Activated naive CD4-positive, alpha-beta T cell treated with anti-CD3 and anti-CD28 coated beads, Interleukin-2, amount 10 ng/mL, durations not matched to agents 7 days and 5 days (primary cell): ENCODE measurements around the gene SLC35A4.
"Not testable (repeated sequence)": the region's sequence is repeated elsewhere in the genome, so short reads cannot be mapped to it uniquely, and the experiment has no call there.

Experiments used
- CTCF ChIA-PET: fragments of 350-600 bp; sonication (Branson Sonifier 250); formaldehyde crosslinking; loops from one replicate; lab custom pipeline; 2021; ENCODE audit warnings: antibody characterized with exemption; lab: Charles Lee
- DNase-seq: peaks from one replicate; pipeline ENCODE4 v3.0.0-alpha.2; 2020
- H3K27ac Mint-ChIP-seq: one replicate; pipeline ENCODE4 v1.8.0; 2021; ENCODE audit warnings: mild to moderate bottlenecking, moderate library complexity, mixed read lengths
- H3K27me3 Mint-ChIP-seq: one replicate; pipeline ENCODE4 v1.8.0; 2021; ENCODE audit warnings: mild to moderate bottlenecking, mixed read lengths
- H3K36me3 Mint-ChIP-seq: one replicate; pipeline ENCODE4 v1.8.0; 2021; ENCODE audit warnings: mixed read lengths
- H3K4me1 Mint-ChIP-seq: one replicate; pipeline ENCODE4 v1.8.0; 2021; ENCODE audit warnings: mixed read lengths
- H3K4me3 Mint-ChIP-seq: one replicate; pipeline ENCODE4 v1.8.0; 2021; ENCODE audit warnings: mild to moderate bottlenecking, moderate library complexity, mixed read lengths
- H3K9me3 Mint-ChIP-seq: one replicate; pipeline ENCODE4 v1.8.0; 2021; ENCODE audit warnings: mixed read lengths

Gene SLC35A4

DNA sequence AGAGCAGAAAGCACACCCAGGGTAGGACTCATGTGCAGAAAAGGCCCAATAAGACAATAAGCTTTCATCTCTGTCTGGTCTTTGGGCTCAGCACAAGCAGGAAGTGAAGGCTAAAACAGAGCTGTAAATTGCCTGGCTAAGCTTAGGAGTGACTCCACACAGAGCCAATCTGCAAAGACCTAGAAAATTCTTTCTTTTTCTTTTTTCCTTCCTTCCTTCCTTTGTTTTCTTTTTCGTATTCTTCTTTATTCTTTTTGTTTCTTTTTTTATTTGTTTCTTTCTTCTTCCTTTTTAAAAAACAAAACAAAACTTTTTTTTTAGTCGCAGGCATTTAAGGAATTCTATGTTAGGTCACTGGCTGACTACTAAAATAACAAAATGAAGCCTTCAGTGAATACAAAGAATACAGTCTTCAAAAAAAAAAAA lies 12.2 kb downstream of the SLC35A4 start:
- no peaks in the 10 kb centered on the region for H3K36me3 Mint-ChIP-seq
- CTCF ChIA-PET: interaction anchor here (0.6 to 1.3 kb wide), 3 partner anchors 29 to 199 kb away, joined by 3 to 5 read pairs (median 3); partner anchors contain the start of gene EIF4EBP3
- DNase-seq: no peak
- H3K4me3 Mint-ChIP-seq: no peak overlapping the region
- peaks cover 14% of the 10 kb centered on the region for H3K4me1 Mint-ChIP-seq
- peaks cover 15% of the 10 kb centered on the region for H3K27me3 Mint-ChIP-seq
- no peaks in the 10 kb centered on the region for H3K9me3 Mint-ChIP-seq
- no peak overlapping the region for H3K27ac Mint-ChIP-seq

DNA sequence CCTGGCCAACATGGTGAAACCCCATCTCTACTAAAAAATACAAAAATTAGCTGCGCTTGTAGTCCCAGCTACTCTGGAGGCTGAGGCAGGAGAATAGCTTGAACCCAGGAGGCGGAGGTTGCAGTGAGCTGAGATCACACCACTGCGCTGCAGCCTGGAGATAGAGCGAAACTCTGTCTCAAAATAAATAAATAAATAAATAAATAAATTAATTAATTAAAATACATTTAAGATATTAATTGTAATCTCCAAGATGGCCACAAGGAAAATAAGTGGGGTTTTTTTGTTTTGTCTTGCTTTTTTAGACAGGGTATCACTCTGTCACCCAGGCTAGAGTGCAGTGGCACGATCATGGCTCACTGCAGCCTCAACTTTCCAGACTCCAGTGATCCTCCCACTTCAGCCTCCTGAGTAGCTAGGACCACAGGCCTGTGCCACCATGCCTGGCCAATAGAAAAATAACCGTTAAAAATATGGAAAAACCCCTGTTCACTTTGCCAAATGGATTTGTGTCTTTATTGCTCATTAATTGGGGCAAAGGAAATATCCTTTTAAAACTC lies 14.6 kb downstream of the SLC35A4 start:
- CTCF ChIA-PET, H3K4me3 Mint-ChIP-seq, H3K36me3 Mint-ChIP-seq, DNase-seq, H3K9me3 Mint-ChIP-seq, H3K27ac Mint-ChIP-seq: not testable (repeated sequence)
- Mint-ChIP-seq H3K27me3 (peaks cover 30% of the 10 kb centered on the region), H3K4me1 (peaks cover 14% of the 10 kb centered on the region)

DNA sequence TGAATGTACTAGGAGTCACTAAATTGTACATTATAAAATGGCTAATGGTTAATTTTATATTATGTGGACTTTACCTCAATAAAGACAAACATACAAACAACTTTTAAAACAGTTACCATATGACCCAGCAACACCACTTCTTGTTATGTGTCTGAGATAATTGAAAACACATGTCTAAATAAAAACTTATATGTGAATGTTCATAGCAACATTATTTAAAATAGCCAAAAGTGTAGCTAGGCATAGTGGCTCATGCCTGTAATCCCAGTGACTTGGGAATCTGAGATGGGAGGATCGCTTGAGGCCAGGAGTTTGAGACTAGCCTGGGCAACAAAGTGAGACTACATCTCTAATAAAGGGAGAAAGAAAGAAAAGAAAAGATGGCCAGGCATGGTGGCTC lies 22.9 kb downstream of the SLC35A4 start:
- Mint-ChIP-seq H3K27ac (no peak overlapping the region), H3K36me3 (no peaks in the 10 kb centered on the region), H3K4me3 (no peak overlapping the region), H3K9me3 (no peaks in the 10 kb centered on the region), H3K27me3 (peaks cover 21% of the 10 kb centered on the region), H3K4me1 (no peaks in the 10 kb centered on the region)
- CTCF ChIA-PET: no interaction called here
- DNase-seq: no peak

DNA sequence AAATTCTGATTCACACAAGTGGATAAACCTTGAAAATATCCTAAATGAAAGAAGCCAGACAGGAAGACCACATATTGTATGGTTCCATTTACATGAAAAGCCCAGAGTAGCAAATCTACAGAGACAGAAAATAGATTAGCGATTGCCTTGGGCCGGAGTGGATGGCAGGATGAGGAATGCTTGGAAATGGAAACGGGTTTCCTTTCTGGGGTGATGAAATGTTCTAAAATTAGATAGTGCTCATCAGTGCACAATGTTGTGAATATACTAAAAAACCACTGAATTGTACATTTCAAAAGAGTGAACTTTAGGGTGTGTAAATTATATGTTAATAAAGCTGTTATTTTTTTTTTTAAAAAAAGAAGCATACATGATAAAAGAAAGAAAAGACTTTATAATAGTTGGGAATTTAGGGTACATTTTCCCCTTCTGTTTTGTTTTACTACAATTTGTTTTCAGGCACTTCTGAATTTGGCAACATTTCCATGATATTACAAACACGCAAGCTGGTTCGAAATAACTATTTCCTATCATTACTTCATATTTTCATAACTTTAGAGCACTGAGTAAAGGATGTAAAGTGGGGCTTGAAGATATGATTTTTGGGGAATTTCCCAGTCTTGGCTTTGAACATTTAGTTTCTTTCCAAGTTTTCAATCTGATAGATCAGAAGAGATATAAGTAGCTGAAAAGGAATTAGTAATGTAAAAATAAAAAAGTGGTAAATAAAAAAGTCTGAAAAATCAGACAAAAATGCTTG lies 23.9 kb downstream of the SLC35A4 start:
- H3K27ac Mint-ChIP-seq: no peak overlapping the region

DNA sequence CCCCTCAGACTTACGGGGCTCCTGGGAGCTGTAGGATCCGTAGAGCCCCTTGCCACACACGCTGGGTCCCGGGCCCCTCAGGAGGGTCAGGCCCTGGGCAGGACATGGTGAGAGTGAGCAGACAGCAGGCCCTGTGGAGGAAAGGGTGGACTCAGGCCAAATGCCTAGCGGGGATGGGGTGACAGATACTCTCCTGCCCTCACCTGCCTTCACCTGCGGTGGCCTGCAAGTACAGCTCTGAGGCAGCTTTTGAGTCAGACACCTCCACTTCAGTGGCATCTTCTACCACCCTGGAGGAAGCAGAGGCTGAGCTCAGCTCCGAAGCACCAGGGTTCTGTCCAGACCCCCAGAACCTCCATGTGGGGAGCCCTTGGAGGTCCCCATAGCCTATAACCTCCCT lies 26.2 kb downstream of the SLC35A4 start:
- DNase-seq: no peak
- H3K27ac Mint-ChIP-seq: no peak overlapping the region
- no peaks in the 10 kb centered on the region for H3K9me3 Mint-ChIP-seq
- no peak overlapping the region for H3K4me3 Mint-ChIP-seq
- H3K4me1 Mint-ChIP-seq: no peaks in the 10 kb centered on the region
- CTCF ChIA-PET: no interaction called here
- peaks cover 11% of the 10 kb centered on the region for H3K27me3 Mint-ChIP-seq
- H3K36me3 Mint-ChIP-seq: no peaks in the 10 kb centered on the region

More for the DNA sequence above, 23.9 kb downstream of the SLC35A4 start:
- no peak for DNase-seq
- Mint-ChIP-seq H3K4me1 (no peaks in the 10 kb centered on the region), H3K4me3 (no peak overlapping the region), H3K27me3 (peaks cover 11% of the 10 kb centered on the region), H3K9me3 (no peaks in the 10 kb centered on the region), H3K36me3 (no peaks in the 10 kb centered on the region)
- CTCF ChIA-PET: interaction anchor here (1.4 kb wide), 1 partner anchor 10 kb away, joined by 3 read pairs; no protein-coding TSS in a partner anchor

DNA sequence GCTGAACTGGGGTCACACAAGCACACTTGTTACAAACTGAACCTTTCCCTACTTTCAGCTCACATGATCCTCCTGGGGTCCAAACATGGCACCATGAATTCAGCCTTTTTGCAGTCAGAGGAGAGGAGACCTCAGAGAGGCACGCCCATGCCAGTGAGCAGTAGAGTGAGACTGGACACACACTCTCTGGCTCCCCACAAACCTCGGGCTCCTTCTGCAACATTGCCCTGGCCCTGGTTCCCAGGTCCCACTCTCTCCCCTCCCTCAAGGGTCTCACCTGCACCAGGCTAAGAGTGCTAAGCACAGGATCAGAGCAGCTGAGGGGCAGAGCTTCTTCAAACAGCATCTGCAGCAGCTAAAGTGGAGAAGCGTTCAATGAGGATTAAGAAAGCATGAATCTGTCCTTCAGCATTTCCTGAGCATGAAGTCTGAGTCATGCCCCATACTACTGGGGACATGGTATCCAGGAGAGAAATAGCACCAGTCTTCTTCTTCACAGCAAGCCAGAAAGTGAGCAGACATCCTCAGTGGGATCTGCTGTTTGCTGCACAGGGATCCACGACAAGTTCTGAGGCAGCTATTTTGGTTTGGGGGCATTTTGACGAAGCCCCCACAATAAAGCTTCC lies 27.2 kb downstream of the SLC35A4 start:
- H3K27ac Mint-ChIP-seq: no peak overlapping the region
- H3K4me3 Mint-ChIP-seq: no peak overlapping the region

DNA sequence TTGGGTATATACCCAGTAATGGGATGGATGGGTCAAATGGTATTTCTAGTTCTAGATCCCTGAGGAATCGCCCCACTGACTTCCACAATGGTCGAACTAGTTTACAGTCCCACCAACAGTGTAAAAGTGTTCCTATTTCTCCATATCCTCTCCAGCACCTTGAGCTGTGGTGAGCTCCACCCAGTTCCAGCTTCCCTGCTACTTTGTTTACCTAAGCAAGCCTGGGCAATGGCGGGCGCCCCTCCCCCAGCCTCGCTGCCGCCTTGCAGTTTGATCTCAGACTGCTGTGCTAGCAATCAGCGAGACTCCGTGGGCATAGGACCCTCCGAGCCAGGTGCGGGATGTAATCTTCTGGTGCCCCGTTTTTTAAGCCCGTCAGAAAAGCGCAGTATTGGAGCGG lies 28.4 kb downstream of the SLC35A4 start:
- peaks cover 16% of the 10 kb centered on the region for H3K27me3 Mint-ChIP-seq
- H3K9me3 Mint-ChIP-seq, H3K4me3 Mint-ChIP-seq, H3K36me3 Mint-ChIP-seq, DNase-seq, CTCF ChIA-PET, H3K27ac Mint-ChIP-seq, H3K4me1 Mint-ChIP-seq: not testable (repeated sequence)

More for the DNA sequence above, 27.2 kb downstream of the SLC35A4 start:
- Mint-ChIP-seq H3K36me3 (no peaks in the 10 kb centered on the region), H3K27me3 (peaks cover 16% of the 10 kb centered on the region), H3K9me3 (no peaks in the 10 kb centered on the region), H3K4me1 (no peaks in the 10 kb centered on the region)
- DNase-seq: no peak
- CTCF ChIA-PET: no interaction called here

DNA sequence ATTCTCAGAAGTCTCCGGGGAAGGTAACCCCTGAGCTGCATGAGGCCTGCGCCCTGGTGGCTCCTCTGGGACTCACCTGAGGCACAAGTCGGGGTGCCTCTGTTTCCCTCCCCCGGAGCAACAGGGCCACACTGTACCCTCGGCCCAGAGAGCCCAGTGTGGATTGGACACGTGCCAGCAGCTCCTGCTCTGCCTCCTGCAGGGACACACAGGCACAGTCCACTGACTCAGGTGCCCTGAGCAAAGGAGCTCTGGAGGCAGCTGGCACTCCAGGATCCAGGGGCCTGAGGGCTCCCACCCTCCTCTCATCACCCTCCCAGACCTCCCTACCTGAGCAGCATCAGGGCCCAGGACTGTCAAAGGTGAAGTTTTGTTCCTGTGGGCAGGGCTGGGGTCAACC lies 29.5 kb downstream of the SLC35A4 start:
- no peaks in the 10 kb centered on the region for H3K4me1 Mint-ChIP-seq
- H3K27me3 Mint-ChIP-seq: peaks cover 21% of the 10 kb centered on the region
- H3K9me3 Mint-ChIP-seq: no peaks in the 10 kb centered on the region
- CTCF ChIA-PET: no interaction called here
- H3K36me3 Mint-ChIP-seq: no peaks in the 10 kb centered on the region
- no peak overlapping the region for H3K27ac Mint-ChIP-seq
- no peak overlapping the region for H3K4me3 Mint-ChIP-seq
- DNase-seq: no peak

DNA sequence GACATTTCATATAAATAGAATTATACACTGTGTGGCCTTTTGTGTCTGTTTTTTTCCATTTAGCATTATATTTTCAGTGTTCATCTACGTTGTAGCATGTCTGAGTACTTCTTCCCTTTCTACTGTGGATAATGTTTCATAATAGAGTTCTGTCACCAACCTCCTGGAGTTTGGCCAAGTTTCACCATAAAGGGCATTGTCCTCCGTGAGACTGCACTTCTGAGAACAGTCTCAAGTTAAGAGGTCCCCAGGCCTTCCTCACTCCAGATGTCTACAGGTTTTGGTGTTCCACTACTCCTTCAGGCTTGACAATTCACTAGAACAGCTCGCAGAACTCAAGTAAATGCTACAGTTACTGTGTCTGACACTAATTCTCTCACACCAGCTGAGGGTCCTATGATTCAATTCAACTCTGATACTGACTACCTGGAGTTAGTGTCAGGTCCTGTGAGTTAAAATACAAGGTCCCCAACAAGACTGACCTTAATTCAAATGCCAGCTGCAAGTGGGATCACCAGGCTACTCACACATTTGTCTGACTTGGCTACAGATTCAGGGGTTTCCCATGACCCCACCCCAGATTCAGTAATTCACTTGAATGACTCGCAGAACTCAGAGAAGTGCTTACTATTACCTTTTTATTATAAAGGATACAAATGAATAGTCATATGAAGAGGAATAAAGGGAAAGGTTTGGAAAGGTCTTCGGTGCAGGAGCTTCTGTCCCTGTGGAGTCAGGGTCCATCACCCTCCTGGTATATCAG lies 31.1 kb downstream of the SLC35A4 start:
- H3K9me3 Mint-ChIP-seq: no peaks in the 10 kb centered on the region
- H3K27me3 Mint-ChIP-seq: peaks cover 21% of the 10 kb centered on the region
- no peak overlapping the region for H3K27ac Mint-ChIP-seq
- no peaks in the 10 kb centered on the region for H3K36me3 Mint-ChIP-seq
- CTCF ChIA-PET: no interaction called here
- DNase-seq: no peak
- H3K4me3 Mint-ChIP-seq: no peak overlapping the region
- no peaks in the 10 kb centered on the region for H3K4me1 Mint-ChIP-seq

DNA sequence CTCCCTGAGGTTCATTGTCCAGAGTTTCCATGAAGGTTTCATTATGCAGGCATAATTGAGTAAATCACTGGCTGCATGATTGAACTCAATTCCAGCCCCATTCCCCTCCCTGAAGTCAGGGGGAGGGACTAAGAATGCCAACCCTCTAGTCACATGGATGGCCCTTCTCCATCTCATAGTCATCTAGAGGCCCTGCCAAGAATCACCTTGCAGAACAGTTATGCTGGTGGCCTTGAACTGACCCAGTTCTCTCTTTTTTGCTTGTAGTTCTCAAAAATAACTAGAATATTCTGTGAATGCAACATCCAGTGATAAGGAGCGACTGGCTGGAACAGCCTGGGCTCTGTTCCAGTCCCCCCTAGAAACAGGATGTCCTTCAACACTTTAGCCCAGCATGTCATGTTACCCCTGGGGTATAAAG lies 31.7 kb downstream of the SLC35A4 start:
- Mint-ChIP-seq H3K36me3 (no peaks in the 10 kb centered on the region), H3K4me1 (no peaks in the 10 kb centered on the region), H3K27ac (no peak overlapping the region)

DNA sequence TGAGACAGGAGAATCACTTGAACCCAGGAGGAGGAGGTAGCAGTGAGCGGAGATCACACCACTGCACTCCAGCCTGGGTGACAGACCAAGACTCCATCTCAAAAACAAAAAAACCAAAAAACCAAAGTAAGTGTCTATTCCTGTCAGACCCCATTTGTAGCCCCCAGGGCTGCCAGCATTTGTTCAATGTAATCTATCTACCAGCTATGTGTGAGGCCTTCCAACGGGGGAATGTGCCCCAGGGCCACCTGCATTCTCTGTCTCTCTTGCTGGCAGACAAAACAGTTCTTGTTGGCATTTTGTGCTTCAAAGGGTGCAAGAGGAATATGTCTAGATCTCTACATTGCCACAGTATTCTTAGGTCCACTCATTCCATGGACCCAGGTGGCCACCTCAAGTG lies 34.2 kb downstream of the SLC35A4 start:
- H3K4me1 Mint-ChIP-seq: no peaks in the 10 kb centered on the region
- H3K27ac Mint-ChIP-seq: no peak overlapping the region
- no peaks in the 10 kb centered on the region for H3K36me3 Mint-ChIP-seq
- no peaks in the 10 kb centered on the region for H3K9me3 Mint-ChIP-seq
- H3K27me3 Mint-ChIP-seq: peaks cover 13% of the 10 kb centered on the region
- CTCF ChIA-PET: no interaction called here
- no peak overlapping the region for H3K4me3 Mint-ChIP-seq
- no peak for DNase-seq

More for the DNA sequence above, 31.7 kb downstream of the SLC35A4 start:
- CTCF ChIA-PET: no interaction called here
- no peaks in the 10 kb centered on the region for H3K9me3 Mint-ChIP-seq
- peaks cover 17% of the 10 kb centered on the region for H3K27me3 Mint-ChIP-seq
- no peak for DNase-seq
- H3K4me3 Mint-ChIP-seq: no peak overlapping the region

DNA sequence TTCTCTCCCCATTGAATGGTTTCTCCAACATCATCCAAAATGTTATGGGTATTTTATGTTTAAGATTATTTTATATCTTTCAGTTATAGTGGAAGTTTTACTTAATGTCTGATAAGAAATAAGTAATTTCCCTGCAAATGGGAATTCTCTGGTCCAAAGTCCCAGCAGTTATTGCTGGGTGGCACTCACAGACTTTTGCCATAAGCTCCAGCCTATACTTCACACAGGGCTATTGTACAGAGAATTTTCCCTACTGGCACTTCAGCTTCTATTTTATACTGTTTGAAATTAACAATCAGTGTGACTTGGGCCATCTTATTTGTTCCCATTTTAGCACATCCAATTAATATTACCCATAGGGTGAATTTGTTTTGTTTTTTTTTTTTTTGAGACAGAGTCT lies 35.5 kb downstream of the SLC35A4 start:
- H3K9me3 Mint-ChIP-seq: no peaks in the 10 kb centered on the region
- H3K27ac Mint-ChIP-seq: no peak overlapping the region
- no peak overlapping the region for H3K4me3 Mint-ChIP-seq
- H3K36me3 Mint-ChIP-seq: no peaks in the 10 kb centered on the region
- no peak for DNase-seq
- H3K4me1 Mint-ChIP-seq: no peaks in the 10 kb centered on the region
- CTCF ChIA-PET: no interaction called here
- peaks cover 13% of the 10 kb centered on the region for H3K27me3 Mint-ChIP-seq

DNA sequence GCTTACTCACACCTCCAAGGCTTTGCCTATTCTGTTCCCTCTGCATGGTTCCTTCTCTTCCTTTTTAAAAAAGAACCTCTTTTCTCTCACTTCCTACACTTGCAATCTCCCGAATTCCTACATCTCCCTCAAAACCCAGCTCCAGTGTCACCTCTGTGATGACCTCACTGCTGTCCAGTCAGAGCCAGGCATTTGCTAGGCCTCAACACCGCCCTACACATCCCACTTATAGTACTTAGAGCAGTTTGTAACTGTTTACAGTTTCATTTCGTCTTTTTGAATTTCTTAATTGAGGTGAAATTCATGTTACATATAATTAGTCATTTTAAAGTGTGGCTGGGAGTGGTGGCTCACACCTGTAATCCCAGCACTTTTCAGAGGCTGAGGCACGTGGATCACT lies 37.5 kb downstream of the SLC35A4 start:
- H3K4me3 Mint-ChIP-seq: no peak overlapping the region
- CTCF ChIA-PET: no interaction called here
- no peaks in the 10 kb centered on the region for H3K9me3 Mint-ChIP-seq
- no peaks in the 10 kb centered on the region for H3K36me3 Mint-ChIP-seq
- H3K27me3 Mint-ChIP-seq: peaks cover 13% of the 10 kb centered on the region
- H3K4me1 Mint-ChIP-seq: no peaks in the 10 kb centered on the region
- no peak for DNase-seq
- H3K27ac Mint-ChIP-seq: no peak overlapping the region

DNA sequence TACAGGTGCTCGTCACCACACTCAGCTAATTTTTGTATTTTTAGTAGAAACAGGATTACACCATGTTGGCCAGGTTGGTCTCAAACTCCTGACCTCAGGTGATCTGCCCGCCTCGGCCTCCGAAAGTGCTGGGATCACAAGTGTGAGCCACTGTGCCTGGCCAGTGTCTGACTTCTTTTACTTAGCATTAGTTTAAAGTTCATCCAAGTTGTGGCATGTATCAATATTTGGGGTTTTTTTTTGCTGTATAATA lies 38.7 kb downstream of the SLC35A4 start:
- H3K27ac Mint-ChIP-seq, H3K36me3 Mint-ChIP-seq, H3K4me1 Mint-ChIP-seq, DNase-seq, H3K4me3 Mint-ChIP-seq, H3K9me3 Mint-ChIP-seq, CTCF ChIA-PET: not testable (repeated sequence)
- H3K27me3 Mint-ChIP-seq: peaks cover 13% of the 10 kb centered on the region
